Psoas muscle (tissue), 8 donors: ENCODE results near the gene TIMM13. TPM values are rescaled to one million over a fixed set of nuclear protein-coding genes. Genes with fewer than 3 reads are reported as not detected.
A peak's percentile ranks its signal among the peaks of the same experiment; 100 is the strongest.

Experiments used
- ATAC-seq, 4 donors: fragments of 200-7000 bp; cut with Tn5 transposase; one replicate each; pipeline ENCODE4 v1.9.1; 2020; ENCODE audit warnings: moderate library complexity in 3 of 4, mild to moderate bottlenecking in 2 of 4
- DNase-seq, 2 donors: peaks; one replicate each; pipeline ENCODE4 v3.0.0-alpha.2; 2020
- H3K27ac ChIP-seq: fragments of 200-600 bp; one replicate; pipeline ENCODE4 v1.8.0; 2022
- H3K27me3 ChIP-seq, 3 donors: fragments of 200-600 bp in 1 of 3; one replicate each; pipeline versions ENCODE4 v1.6.1 to v1.8.0; 2013 to 2022; ENCODE audit warnings: low read length in 2 of 3, mild to moderate bottlenecking in 2 of 3, moderate library complexity in 1 of 3; ENCODE audit not compliant: insufficient read depth in 3 of 3
- H3K36me3 ChIP-seq, 2 donors: fragments of 200-600 bp in 1 of 2; one replicate each; pipeline versions ENCODE4 v1.6.1 to v1.8.0; 2013 to 2022; ENCODE audit warnings: low read depth in 1 of 2, mild to moderate bottlenecking in 1 of 2, moderate library complexity in 1 of 2; ENCODE audit not compliant: insufficient read depth in 1 of 2
- H3K4me1 ChIP-seq: fragments of 200-600 bp; one replicate; pipeline ENCODE4 v1.8.0; 2022
- H3K4me3 ChIP-seq: fragments of 200-600 bp; one replicate; pipeline ENCODE4 v1.8.0; 2022; ENCODE audit warnings: mild to moderate bottlenecking
- H3K9me3 ChIP-seq: fragments of 200-600 bp; one replicate; pipeline ENCODE4 v1.8.0; 2022
- CTCF ChIP-seq: fragments of 200-600 bp; IDR thresholded peaks from one replicate; pipeline ENCODE4 v1.8.0; 2022; ENCODE audit warnings: antibody characterized with exemption
- WGBS, 3 donors: extraction: QIAGEN DNeasy Blood & Tissue Kit; methylation state at CpG; one replicate each; pipeline versions ENCODE4 v1.1.6 to v1.1.7; 2013; 5-methylcytosine and 5-hydroxymethylcytosine counted together
- intact Hi-C, 2 donors: fragments of 100-400 bp; cut with DNase I; formaldehyde crosslinking; loops; one replicate each; pipeline versions ENCODE4 v1.11.0 to v1.14.2; 2022
- polyA plus RNA-seq, 3 donors: library from polyadenylated mRNA; stranded (reverse); fragments of 200-250 nt; gene quantifications; one replicate each; pipeline ENCODE4 v1.2.3, GENCODE V29; 2013
- total RNA-seq, 4 donors: library from RNA; stranded (reverse); fragmentation: NEBNext Ultra II Directional in 2 of 4; extraction: Animal tissue kit (Norgen Biotek cat#: 25700) in 2 of 4; gene quantifications; one replicate each; pipeline versions ENCODE4 v1.2.1 to v1.2.4, GENCODE V29; 2021 to 2023
- donor health status: healthy with polysubstance abuse.
- donor health status: DM: no; HTN: no; CAD: no; lungs with moderate emphysema.
- donor health status: Bipolar disorder and iron deficiency.
- donor health status: healthy.
- donor health status: DM: yes; HTN: yes; CAD: no.
- donor health status: DM: no; HTN: no; CAD: no.
- donor health status: DM: no; HTN: no; CAD: no.
- donor health status: DM: yes; HTN: yes; CAD: no.

TIMM13 gene
- total and polyA plus RNA-seq, 7 donors: 70.3 to 254 (median 99.0) TPM

DNA sequence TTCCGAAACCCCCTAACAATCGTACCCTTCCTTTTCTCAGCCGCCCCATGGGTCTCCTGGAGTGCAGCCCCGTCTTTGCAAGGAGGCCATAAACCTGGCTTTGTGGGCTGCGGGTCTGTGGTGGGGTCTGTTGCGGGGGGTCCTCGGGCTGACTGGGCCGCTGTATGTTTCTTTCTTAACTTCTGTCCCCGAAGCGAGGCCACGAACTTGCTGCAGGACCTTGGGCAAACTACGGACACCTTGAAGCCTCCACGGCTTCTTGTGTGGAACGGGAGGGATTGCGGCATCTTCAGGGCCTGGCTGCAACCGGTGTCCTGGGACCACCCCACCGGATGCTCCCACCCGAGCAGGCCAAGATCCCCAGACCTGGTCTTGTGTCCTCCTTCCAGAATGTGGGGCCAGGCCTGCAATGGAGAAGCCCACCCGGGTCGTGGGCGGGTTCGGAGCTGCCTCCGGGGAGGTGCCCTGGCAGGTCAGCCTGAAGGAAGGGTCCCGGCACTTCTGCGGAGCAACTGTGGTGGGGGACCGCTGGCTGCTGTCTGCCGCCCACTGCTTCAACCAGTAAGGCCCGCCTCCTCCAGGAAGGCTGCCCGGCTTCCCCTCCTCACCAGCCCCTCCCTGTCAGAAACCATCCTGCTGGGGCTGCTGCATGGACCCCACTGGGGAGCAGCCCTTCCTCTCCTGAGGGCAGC is 12.0 kb downstream of the TIMM13 start:
- Histone ChIP-seq H3K9me3 (no peaks in the 10 kb centered on the region), H3K4me3 (no peak overlapping the region), H3K4me1 (no peaks in the 10 kb centered on the region), H3K27ac (no peak overlapping the region), H3K36me3 (peaks cover 0 to 4% of the 10 kb centered on the region in 2 donors), H3K27me3 (peaks cover 0 to 7% (median 0%) of the 10 kb centered on the region in 3 donors)
- intact Hi-C loops: no loop called here
- ATAC-seq: peak in 3 of 4 donors; percentile 18 to 29 (median 28)
- peak in 1 of 2 donors; percentile 48 for DNase-seq
- WGBS, 3 donors: 77 to 78% (median 77%) methylated on average over 29 of the region's 29 CpGs
- no peak for TF ChIP-seq CTCF

DNA sequence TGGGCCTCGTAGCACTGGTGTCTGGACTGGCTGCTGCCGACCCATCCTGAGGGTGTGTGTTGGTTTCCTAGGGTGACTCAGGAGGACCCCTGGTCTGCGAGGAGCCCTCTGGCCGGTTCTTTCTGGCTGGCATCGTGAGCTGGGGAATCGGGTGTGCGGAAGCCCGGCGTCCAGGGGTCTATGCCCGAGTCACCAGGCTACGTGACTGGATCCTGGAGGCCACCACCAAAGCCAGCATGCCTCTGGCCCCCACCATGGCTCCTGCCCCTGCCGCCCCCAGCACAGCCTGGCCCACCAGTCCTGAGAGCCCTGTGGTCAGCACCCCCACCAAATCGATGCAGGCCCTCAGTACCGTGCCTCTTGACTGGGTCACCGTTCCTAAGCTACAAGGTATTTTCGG is 13.8 kb downstream of the TIMM13 start:
- WGBS, 3 donors: 78 to 87% (median 85%) methylated on average over 16 of the region's 16 CpGs
- peaks cover 0 to 7% (median 5%) of the 10 kb centered on the region in 3 donors for H3K27me3 ChIP-seq
- DNase-seq (peak in 1 of 2 donors; percentile 49), ATAC-seq (peak in 1 of 4 donors; percentile 5)
- no peak overlapping the region for H3K27ac ChIP-seq
- no peaks in the 10 kb centered on the region for H3K9me3 ChIP-seq
- no peak overlapping the region for H3K4me3 ChIP-seq
- TF ChIP-seq CTCF: no peak
- H3K4me1 ChIP-seq: no peaks in the 10 kb centered on the region
- peaks cover 0 to 4% of the 10 kb centered on the region in 2 donors for H3K36me3 ChIP-seq
- intact Hi-C loops: no loop called here

GRCh38 chr19:2413159-2413558 is 14.2 kb downstream of the TIMM13 start:
- H3K4me3 ChIP-seq: no peak overlapping the region
- DNase-seq: no peak
- peaks cover 0 to 7% (median 5%) of the 10 kb centered on the region in 3 donors for H3K27me3 ChIP-seq
- no peaks in the 10 kb centered on the region for H3K9me3 ChIP-seq
- no peak for ATAC-seq
- TF ChIP-seq CTCF: no peak
- no peak overlapping the region for H3K27ac ChIP-seq
- peaks cover 0 to 4% of the 10 kb centered on the region in 2 donors for H3K36me3 ChIP-seq
- WGBS, 3 donors: 80 to 84% (median 81%) methylated on average over 7 of the region's 7 CpGs
- intact Hi-C loops: no loop called here
- no peaks in the 10 kb centered on the region for H3K4me1 ChIP-seq

GRCh38 chr19:2412449-2412848 is 14.9 kb downstream of the TIMM13 start:
- H3K36me3 ChIP-seq: peaks cover 0 to under 1% of the 10 kb centered on the region in 2 donors
- DNase-seq (no peak), ATAC-seq (no peak)
- H3K27ac ChIP-seq: no peak overlapping the region
- 49 to 52% (median 51%) methylated on average over 2 of the region's 2 CpGs for WGBS, 3 donors
- H3K4me1 ChIP-seq: no peaks in the 10 kb centered on the region
- intact Hi-C loops: no loop called here
- H3K4me3 ChIP-seq: no peak overlapping the region
- no peak for TF ChIP-seq CTCF
- H3K27me3 ChIP-seq: peaks cover 0 to 7% (median 5%) of the 10 kb centered on the region in 3 donors
- H3K9me3 ChIP-seq: no peaks in the 10 kb centered on the region
